GM19397 (cell line): ENCODE measurements around the gene CD209.
"Not testable (repeated sequence)": the region's sequence is repeated elsewhere in the genome, so short reads cannot be mapped to it uniquely, and the experiment has no call there.

Experiments used
- ATAC-seq: cut with Tn5 transposase; IDR thresholded peaks from one replicate; pipeline ENCODE4 v1.9.1; 2021; ENCODE audit warnings: mild to moderate bottlenecking, moderate library complexity; ENCODE audit not compliant: unreplicated experiment

Gene CD209

GRCh38 chr19:7746903-7747884, at the start of gene CD209:
Gene CD209 (minus strand): TSS chr19:7747534. CDS start chr19:7747511, 23 bp downstream.
- ATAC-seq = no peak

GRCh38 chr19:7795555-7796161, 48.3 kb upstream of the CD209 start:
- ATAC-seq = no peak

GRCh38 chr19:7793493-7793892, 46.2 kb upstream of the CD209 start:
- no peak for ATAC-seq

- ATAC-seq = not testable (repeated sequence)
Measured at GRCh38 chr19:7792701-7793100, 45.4 kb upstream of the CD209 start.

GRCh38 chr19:7792281-7792680, 44.9 kb upstream of the CD209 start:
- ATAC-seq = no peak

- no peak for ATAC-seq
Measured at GRCh38 chr19:7790416-7790815, 43.1 kb upstream of the CD209 start.

GRCh38 chr19:7789447-7789846, 42.1 kb upstream of the CD209 start:
- ATAC-seq = no peak

GRCh38 chr19:7788933-7789323, 41.6 kb upstream of the CD209 start:
- ATAC-seq = no peak

- ATAC-seq = no peak
Measured at GRCh38 chr19:7788178-7788932, 41.0 kb upstream of the CD209 start.

GRCh38 chr19:7787602-7788177, 40.4 kb upstream of the CD209 start:
- no peak for ATAC-seq

GRCh38 chr19:7787141-7787540, 39.8 kb upstream of the CD209 start:
- no peak for ATAC-seq

GRCh38 chr19:7784856-7785255, 37.5 kb upstream of the CD209 start:
- no peak for ATAC-seq

GRCh38 chr19:7783991-7784423, 36.7 kb upstream of the CD209 start:
- ATAC-seq = no peak

- ATAC-seq = no peak
Measured at GRCh38 chr19:7781157-7781556, 33.8 kb upstream of the CD209 start.

GRCh38 chr19:7779631-7780486, 32.5 kb upstream of the CD209 start:
- no peak for ATAC-seq

GRCh38 chr19:7778081-7778480, 30.7 kb upstream of the CD209 start:
- ATAC-seq = no peak

GRCh38 chr19:7775761-7776160, 28.4 kb upstream of the CD209 start:
- ATAC-seq = no peak

- no peak for ATAC-seq
Measured at GRCh38 chr19:7773841-7774240, 26.5 kb upstream of the CD209 start.

- ATAC-seq = no peak
Measured at GRCh38 chr19:7772752-7773291, 25.5 kb upstream of the CD209 start.

GRCh38 chr19:7771072-7771471, 23.7 kb upstream of the CD209 start:
- ATAC-seq = no peak
